Right lung (tissue), 5 donors: Measurements from ENCODE around the gene TMOD2. TPM values are rescaled to one million over a fixed set of nuclear protein-coding genes. Genes with fewer than 3 reads are reported as not detected.

Experiments
- DNase-seq, 2 donors: peaks; one replicate each; pipeline ENCODE4 v3.0.0-alpha.2; 2013
- polyA plus RNA-seq, 5 donors: library from polyadenylated mRNA; unstranded; fragments of 120-200 nt; gene quantifications; one replicate each; pipeline versions ENCODE4 v1.2.1 to v1.2.3, GENCODE V29; 2013; ENCODE audit warnings: inconsistent platforms in 1 of 5, low replicate concordance in 1 of 5; ENCODE audit not compliant: insufficient read length in 5 of 5, insufficient read depth in 1 of 5

TMOD2 gene
- polyA plus RNA-seq, 5 donors, result 4.6 to 6.8 (median 6.6) TPM

DNA sequence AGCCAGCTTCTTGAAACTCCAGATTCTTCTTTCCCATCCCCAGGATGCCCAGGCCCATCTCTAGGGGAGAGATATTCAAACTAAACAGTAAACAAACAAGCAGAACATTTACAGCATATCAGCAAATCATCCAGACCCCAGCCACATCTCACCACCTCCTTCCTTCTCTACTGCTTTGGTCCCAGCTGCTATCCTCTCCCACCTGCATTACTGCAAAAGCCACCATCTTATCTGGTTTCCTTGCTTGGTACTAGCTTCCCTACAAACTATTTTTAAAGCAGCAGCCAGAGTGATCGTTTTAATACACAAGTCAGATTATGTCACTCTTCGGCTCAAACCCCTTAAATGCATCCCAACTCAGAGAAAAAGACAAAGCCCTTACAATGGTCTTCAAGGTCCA is 18.8 kb upstream of the TMOD2 start:
- DNase-seq, result no peak

DNA sequence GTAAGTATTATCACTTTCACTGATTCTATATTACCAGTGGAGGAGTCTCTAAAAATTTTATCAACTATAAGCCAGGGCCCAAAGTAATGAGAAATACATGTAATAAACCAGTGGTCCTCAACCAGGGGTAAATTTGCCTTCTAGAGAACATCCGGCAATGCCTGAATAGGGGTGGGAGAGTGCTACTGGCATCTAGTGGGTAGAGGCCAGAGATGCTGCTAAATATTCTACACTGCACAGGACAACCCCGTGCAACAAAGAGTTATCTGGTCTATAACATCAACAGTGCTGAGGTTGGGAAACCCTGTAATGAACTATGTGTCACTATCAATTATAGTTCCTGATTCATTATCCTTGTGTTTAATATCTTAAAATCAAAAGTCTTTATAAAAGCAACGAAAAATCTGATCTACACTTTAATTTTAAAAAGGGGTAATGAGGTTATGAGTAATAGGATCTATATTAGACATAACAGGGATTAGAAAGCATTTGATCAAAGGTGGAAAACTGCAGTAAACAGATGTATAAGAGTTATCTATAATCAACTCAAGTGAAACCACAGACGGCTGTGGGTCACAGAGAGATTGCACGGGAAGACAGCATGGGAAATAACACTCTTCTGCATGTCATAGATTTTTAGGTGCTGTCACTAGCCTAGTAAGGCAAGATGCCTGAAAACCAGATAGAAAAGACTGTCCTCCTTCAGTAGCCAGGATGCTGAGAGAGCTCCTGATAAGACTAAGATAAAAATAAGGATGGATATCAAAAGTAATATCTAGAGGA is 16.0 kb upstream of the TMOD2 start:
- no peak for DNase-seq

DNA sequence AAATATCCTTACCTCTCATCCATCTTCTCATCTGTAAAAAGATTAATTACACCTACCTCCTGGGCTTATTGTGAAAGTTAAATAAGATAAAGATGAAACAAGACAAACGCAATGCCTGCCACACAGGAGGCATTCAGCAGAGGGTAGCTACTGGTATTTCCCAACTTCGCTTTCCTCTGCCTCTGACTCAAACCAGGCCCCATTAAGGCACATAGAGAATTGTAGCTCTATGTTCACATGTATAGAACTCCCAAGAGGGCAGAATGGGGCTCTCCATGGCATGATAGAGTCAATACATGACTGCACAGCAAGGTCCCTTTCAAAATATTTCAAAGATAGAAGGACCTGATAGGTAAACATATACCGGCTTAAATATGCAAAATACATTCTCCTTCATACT is 15.3 kb upstream of the TMOD2 start:
- no peak for DNase-seq

DNA sequence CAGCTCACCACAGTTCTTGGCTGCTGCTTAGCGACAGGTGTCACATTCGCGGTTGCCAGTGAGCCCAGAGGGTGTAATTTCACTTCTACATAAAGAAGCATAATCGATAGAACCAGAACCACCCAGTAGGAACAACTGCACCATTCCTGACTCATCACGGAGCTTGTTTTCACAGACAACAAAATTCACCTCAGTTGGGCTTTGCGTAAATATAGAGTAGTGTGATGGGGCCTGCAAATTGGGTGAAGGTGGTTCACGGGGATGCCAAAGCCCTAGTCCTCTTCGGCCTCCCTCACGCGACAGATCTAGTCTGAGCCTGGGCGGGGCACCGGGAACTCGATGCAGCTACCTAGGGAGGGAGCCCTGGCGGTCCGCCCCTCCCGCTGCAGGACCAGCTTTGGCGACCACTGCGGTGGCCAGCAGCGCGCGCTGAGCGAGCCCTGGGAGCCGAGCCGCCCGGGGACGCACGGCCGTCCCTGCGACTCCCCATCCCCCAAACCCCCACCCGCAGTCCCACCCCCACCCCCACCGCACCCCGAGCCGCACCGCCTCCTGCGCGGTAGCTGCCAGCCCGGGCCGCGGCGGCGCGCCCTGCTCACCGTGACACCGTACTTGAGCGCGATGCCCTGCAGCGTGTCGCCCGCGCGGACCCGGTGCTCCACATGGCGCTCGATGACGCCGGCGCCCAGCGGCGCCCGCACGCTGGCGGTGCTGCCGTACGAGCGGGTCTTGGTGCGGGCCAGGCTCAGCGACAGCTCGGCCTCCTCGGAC is 14.5 kb upstream of the TMOD2 start:
- DNase-seq, result peak in 1 of 2 donors; percentile 26

DNA sequence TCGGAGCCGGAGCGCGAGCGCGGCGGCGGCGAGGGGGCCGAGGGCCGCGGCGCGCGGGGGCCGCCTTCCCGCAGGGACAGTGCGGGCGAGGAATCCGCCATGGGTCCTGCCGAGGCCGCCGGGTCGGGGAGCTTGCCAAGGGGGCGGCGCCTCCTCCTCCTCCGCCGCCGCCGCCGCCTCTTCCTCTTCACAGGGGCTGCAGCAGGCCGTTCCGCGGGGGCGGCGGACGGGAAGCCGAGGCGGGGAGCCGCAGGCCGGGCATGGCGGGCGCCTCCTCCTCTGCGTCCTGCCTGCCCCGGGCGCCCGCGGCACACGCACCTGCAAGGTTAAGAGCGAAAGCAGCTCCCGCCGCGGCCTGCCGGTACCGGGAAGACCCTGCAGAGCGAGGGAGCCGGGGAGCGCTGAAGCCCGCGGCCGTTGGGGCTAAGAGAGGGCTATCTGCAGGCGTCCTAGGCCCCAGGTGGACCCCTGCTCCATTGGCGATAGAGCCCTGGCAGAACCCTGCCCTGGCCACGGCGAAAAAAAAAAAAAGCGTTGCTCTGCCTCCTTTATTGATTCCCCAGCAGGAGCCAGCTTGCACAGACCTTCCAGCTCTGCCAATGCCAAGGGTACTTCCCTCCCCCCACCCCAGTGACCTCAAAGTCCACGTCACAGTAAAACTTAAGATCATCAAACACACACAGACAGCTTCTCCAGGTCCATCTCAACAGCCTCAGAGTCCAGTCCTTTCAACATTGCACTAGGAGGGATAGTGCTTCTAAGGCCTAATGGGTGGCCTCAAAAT is 13.7 kb upstream of the TMOD2 start, which contains the start of gene LYSMD2:
Gene LYSMD2, minus strand, starts transcription at position 134 of the 784 bp plus-strand sequence. Its CDS starts 33 bp downstream, at position 101.
- peak; percentile 46 to 53 for DNase-seq

DNA sequence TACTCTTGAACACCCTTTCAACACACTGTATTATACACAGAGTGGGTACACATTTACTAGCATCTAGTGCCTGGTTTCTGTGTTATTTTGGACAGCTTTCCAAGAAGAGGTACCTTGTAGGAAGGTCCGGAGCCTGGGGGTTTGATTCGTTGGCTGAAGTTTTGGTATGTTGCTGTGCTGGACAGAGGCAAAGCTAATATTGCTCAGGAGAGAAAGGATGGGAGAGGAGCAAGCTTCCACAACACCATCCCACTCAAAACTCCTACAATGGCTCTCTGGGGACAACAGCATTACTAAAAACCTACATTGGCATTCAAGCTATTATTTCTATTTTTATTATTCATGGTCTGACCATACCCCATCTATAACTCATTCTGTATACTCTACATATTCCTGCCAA is 12.8 kb upstream of the TMOD2 start:
- no peak for DNase-seq

DNA sequence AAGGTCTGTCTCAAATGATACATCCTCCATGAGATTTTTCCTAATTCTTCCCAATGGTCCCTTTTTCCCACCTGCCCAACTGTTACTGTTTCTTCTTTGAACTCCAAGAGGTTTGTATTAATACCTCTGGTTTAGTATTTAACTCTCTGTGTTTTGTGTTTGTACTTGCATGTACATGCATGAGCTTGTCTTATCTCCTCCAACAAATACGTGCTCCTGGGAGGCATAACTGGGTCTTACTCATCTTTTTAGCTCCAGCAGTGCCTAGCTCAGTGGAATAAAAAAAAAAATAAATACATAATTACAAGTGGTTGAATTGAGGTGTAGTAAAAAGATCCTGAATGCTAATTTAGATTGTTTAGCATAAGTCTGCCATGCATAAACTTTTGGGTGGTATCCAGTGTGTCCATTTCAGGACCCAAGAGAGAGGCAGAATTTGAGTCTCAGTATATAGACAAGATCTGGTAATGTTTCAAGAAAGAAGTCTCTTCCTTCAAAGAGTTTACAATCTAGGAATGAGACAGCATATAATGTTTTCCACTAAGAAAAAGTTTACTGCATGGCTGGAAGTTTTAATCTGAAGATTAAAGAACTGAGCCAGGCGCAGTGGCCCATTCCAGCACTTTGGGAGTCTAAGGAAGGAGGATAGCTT is 12.2 kb upstream of the TMOD2 start:
- DNase-seq, result no peak

DNA sequence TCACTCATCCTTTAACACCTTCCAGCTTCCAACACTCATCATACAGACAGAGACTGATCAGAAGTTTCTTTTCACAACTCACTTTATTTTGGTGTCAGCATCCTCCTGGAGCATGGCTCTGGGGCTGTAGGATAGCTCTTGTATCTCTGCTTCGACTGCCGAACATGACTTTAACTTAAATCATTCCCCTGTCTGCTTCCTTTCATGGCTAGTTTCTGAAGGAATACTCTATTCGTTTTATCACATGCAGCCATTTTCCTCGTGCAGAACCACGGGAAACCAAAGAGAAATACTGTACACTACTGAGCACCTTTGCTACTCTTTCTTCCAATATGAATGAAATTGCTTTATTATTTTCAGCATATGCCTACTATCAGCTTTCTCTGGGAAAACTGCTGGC is 2.1 kb upstream of the TMOD2 start:
- DNase-seq, result no peak

DNA sequence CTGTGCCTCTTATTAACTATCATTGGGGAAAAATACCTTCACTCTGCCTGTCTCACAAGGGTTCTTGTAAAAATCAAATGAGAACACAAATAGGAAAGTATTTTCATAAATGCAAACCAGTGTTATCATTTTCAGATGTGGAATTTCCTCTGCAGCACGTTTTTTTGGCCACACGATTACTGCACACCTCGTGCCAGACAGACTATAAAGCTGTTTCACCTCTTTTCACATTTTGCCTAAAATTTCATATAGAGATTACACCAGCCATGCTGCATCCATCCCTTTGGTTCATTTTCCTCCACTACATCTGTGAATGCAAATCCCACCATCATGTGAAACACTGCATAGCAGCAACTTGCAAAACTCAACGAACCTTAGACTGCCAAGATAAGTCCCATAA is 1.2 kb upstream of the TMOD2 start:
- no peak for DNase-seq

DNA sequence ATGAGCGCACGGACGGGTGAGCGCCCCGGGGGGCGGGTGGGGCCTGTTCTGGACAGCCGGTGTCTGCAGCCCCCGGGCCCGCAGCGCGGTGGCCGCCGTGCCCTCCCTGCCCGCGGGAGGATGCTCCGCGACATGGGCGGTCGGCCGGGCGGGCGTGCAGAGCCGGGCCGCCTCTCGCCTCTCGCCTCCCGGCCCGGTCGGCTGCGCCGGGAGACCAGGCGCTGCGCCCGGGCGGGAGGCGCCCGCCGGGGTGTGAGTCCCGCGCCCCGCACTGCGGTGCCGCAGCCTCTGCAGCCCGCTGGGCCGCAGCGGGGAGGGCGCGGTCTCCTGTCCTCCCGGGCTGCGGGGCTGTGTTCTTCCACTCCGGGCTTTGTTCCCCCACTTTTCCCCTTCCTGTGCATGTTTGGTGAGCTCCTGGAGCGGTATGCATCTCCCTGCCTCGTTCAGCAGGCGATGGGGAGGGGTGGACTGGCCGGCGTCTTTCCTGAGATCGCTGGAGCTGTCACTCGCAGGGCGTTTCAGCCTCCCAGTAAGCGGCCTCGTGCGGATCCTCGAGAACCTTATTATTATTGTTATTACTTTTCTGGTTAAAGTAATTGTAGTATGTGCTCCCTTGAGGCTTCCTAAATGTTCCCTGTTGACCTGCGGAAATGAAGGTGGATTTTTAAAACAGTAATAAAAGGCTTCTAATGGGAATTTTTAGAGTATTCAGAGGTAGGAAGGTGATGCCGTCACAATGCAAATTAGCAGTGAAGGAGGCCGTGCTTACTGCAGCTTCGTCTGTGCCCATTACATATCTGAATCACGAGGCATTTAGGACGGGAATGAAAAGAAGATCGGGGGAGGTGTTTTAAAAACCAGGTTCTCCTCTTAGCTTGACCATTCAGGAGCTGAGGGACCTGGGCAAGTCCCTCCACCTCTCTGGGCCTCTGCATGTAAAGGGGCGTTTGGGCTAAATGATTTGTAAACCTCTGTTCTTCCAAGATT is 593 bp downstream of the TMOD2 start:
- no peak for DNase-seq

DNA sequence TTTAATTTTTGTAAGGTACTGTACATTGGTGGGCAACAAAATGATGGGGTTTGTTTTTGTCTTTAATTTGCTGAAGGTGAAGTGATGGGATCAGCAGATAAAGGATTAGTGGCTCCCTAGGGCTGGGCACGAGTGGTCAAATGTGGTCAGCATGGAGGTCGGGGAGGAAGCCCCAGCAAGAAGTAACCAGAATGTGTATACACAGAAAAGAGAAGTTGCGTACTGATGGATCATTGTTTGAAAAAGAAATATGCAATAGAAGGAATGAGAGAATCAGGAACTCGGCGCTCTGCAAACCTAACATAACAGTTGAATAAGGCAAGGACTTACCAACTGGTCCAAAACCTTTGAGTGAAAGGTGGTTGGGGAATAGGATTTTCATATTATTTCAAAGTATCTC is 1.5 kb downstream of the TMOD2 start:
- no peak for DNase-seq

DNA sequence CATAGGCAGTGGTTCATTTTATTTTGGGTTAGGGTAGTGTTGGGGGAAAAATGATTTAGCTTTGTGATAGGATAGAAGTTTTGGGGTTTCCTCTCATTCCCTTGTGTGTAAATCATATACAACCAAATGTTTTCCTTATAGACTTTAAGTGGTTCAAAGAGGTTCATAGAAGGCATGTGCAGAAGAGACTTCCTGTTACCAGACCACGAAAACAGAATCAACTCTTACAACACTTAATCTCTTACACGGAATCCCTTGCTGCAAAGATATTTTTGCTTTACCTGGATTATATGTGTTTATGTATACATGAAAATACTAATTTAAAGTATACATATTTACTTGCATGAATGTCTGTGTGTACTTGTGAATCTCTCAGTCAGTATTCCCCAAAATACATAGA is 2.9 kb downstream of the TMOD2 start:
- DNase-seq, result no peak

DNA sequence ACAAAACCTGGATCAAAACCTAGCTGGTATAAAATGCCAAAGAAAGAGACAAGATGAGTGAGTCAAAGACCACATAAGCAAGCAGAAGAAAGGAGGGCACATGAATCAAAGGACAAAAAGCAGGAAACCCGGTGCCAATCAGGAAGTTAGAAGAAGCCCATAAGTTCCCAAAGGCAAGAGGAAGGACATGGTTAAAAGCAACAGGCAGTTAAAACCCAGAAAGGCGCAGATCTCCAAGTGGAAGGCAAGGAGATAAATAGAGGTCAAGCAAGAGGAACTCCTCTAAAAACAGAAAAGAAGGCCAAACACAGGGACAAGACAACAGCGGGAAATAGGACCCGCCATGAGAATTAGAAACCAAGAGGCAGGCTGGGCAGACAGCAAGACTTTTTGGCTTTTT is 4.4 kb downstream of the TMOD2 start:
- DNase-seq, result no peak

DNA sequence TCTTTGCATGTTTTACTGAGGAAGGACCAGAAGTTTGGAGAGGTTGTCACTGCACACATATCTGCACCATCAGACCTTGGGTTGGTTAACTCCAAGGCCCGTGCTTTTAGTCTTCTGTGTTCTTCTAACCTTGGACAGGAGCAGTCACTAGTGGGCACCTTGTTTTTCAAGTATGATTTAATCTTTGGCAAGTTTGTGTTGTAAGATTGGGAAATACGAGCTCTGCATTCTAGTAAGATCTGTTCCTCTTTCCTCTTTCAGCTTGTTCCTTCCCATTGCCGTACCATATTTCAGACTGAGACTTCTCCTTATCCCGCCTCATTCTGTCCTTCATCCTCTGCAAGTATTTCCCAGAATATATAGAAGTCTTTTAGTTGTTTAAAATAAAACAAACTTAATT is 5.1 kb downstream of the TMOD2 start:
- no peak for DNase-seq

DNA sequence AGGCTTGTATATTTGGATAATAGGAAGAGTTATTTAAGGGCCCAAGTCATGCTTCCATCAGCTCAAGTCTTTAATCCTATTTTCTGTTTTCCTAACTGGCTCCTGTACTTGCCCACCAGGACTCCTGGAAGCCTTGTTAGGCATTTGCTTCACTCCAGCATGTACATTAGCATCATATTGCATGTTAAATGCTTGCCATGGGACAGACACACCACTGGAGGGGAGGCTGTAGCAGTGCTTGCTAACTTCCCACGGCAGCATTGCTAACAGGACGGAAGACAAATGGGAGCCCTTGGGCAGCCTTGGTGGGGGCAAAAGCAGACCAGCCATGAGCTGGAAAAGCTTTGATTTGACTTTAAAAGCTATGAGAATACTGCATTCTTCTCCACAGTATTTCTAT is 6.1 kb downstream of the TMOD2 start:
- DNase-seq, result no peak

DNA sequence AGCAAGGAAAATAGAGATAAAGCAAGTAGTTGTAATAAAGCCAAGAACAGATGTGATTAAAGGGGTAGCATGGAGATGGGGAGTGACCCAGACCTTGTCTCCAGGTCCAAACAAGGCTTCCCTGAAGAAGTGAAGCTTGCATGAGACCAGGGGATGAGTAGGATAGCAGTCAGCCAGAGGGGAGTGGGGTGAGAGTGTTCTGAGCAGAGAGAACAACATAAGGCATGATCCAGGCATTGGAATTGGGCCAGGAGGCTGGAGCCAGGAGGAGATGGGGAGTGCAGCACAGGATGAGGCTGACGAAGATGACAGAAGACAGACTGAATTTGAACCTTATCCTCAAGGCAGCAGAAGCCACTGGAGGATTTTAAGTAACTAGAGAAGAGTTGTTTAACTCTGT is 7.2 kb downstream of the TMOD2 start:
- no peak for DNase-seq

DNA sequence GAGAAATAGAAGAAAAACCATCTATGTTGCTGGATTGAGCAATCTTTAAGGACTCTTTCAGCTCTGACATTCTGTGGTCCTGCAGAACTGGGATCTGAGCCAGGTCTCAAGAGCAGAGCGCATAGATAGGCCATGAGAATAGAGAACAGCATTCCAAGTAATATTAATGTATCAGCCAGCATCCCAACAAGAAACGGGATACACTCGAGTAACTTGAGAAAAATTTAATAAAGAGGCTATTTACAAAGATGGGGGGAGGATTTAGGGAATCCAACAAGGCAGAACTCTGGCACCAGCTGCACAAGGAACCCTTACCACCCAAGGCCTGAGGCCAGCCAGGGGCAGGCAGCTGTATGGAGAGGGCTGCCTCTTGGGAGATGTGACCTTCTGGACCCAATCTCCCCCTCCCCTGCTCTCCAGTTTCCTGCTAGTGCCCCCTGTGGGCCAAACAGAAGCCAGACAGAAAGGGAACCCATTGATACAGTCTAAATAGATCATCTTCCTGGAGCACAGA is 8.2 kb downstream of the TMOD2 start:
- peak; percentile 73 to 77 for DNase-seq

DNA sequence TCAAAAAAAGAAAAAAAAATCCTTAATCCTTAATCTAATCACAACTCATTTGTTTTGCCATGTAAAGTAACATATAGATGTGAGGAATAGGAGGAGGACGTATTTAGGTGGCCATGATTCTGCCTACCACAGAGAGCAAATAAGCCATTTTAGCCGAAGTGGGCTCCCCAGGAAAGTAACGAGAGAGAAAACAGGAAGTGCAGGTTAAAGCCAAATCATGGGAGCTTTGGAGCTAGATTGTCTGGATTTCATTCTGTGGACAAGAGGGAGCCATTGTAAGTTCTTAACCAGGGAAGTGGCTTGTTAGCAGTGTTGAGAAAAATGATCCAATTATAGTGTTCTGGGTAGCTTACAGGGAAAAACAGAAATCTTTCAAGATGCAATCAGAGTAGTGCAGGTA is 9.4 kb downstream of the TMOD2 start:
- DNase-seq, result no peak

DNA sequence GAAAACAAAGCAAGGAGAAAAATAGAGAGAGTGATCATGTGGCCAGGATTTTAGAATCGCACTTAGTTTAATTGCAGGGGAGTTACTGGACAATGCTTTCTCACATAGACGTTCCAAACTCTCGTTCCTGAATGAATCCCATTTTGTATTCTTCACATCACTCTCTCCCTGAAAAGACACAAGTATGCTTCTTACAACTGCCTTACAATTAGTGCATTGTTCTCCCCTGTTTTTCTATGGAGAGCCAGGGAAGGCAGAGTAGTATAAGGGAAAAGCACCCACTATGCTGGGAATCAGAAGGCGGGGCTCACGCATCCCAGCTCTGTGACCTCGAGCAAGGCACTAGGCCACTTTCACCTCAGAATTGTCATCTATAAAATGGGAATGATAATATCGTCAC is 14.4 kb downstream of the TMOD2 start:
- no peak for DNase-seq

DNA sequence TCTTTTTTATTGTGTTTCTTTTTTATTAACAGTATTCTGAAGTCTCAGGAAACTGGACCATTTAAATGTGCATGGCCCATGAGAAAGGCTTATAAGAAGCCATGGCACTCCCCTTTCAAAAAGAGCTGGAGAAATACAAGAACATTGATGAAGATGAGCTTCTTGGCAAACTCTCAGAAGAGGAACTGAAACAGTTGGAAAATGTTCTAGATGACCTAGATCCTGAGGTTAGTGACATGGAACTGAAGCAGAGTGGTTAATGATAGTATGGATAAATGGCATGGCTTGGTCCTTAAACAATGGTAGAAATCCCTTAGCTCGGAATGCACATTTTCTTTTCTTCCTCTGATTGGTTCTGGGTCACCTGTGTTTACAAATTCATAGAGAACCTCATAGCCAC is 14.9 kb downstream of the TMOD2 start:
- no peak for DNase-seq
